ENCODE data around the gene TAS1R3. TPM values are rescaled to one million over a fixed set of nuclear protein-coding genes. Genes with fewer than 3 reads are reported as not detected.
A peak's percentile ranks its signal among the peaks of the same experiment; 100 is the strongest.

The TAS1R3 gene
- polyA plus RNA-seq, 12 donors = 1.0 to 4.6 (median 2.1) TPM; not detected in 2

DNA sequence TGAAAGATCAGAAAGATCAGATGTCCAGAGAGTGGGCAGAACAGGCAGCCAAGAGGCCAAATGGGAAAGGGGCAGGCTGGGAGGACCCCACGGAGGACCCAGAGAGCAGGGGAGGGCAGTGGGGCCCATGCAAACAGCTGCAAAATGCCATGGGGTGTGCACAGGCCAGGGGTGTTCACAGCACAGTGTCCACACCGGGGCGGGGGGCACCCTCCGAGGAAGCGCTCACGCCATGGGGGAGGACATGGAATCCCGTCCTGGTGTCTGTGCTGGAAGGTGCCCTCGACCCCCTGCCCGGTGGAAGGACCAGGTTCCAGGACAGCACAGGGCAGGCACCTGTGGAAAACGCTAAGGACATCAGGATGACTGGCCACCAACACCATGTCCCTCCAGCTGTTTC lies 8.1 kb upstream of the TAS1R3 start:
- DNase-seq = no peak

GRCh38 chr1:1324084-1324523 lies 7.0 kb upstream of the TAS1R3 start:
- DNase-seq = no peak

DNA sequence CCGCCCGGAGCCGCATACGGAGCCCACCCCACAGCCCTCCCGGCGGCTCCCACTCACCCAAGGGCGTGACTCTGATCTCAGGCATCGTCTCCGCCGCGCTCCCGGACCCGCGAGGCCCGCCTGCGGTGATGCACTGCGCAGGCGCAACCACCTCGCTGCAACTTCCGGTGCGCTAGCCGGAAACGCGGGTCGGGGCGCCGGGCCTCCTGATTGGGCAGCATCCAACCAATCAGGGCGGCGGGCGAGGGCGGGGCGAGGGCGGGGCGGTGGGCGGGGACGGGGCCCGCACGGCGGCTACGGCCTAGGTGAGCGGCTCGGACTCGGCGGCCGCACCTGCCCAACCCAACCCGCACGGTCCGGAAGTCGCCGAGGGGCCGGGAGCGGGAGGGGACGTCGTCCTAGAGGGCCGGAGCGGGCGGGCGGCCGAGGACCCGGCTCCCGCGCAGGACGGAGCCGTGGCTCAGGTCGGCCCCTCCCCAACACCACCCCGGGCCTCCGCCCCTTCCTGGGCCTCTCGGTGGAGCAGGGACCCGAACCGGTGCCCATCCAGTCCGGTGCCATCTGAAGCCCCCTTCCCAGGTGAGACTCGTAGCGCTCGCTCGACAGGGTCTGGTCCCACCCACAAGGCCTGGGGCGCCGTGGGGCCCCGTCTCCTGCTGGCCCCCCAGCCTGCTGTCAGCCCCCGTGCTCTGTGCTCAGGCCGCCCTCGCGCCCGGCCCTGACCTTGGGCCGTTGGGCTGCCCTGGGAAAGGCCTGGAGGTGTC lies 6.4 kb upstream of the TAS1R3 start, which contains the start of the genes CPTP and INTS11:
TSS of gene CPTP (plus strand) at position 279 of the 764 bp plus-strand sequence. CDS start 2,109 bp downstream, outside the sequence.
TSS of gene INTS11 (minus strand) at position 137 of the 764 bp plus-strand sequence. CDS start at position 85, 52 bp downstream.
- peak; percentile 93 for DNase-seq

DNA sequence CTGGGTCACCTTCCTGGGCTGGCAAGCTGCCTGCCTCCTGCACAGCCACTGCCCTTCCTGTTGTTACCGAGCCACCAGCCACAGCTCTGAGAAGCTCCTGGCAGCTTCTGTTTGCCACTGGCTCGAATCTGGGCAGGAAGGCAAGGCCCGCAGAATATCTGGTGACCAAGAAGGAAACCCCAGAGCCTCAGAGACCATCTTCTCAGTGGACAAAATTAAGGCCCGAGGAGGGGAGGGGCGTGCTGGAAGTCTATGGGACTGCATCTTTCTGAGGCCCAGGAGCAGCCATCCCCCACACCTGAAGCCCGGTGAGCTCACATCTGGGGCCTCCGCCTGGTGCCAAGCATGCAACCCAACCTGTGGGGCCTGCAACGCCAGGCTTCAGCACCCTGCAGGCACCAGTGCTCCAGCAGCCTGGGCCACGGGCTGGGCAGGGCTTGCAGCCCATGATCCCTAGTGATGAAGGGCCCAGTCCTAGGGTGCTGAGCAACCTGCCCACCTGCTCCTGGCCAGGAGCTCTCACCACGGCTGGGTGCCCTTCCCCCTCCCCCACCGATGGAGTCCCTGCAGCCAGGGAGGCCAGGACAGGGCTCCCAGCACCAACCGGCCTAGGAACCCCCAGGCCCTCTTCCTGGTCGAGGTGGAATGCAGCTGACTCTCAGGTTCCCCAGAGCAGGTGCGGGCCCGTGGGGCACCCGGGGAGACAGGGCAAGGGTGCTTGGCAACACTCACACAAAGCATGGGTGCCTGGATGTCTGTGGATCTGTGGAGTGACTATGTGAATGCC lies 5.6 kb upstream of the TAS1R3 start:
- no peak for DNase-seq

- no peak for DNase-seq
Observed at GRCh38 chr1:1326075-1326605, 4.9 kb upstream of the TAS1R3 start.

- DNase-seq = no peak
Observed at GRCh38 chr1:1327291-1327690, 3.8 kb upstream of the TAS1R3 start.

- no peak for DNase-seq
Observed at GRCh38 chr1:1328254-1328653, 2.8 kb upstream of the TAS1R3 start.

- no peak for DNase-seq
Observed at GRCh38 chr1:1329304-1330210, 1.5 kb upstream of the TAS1R3 start.

DNA sequence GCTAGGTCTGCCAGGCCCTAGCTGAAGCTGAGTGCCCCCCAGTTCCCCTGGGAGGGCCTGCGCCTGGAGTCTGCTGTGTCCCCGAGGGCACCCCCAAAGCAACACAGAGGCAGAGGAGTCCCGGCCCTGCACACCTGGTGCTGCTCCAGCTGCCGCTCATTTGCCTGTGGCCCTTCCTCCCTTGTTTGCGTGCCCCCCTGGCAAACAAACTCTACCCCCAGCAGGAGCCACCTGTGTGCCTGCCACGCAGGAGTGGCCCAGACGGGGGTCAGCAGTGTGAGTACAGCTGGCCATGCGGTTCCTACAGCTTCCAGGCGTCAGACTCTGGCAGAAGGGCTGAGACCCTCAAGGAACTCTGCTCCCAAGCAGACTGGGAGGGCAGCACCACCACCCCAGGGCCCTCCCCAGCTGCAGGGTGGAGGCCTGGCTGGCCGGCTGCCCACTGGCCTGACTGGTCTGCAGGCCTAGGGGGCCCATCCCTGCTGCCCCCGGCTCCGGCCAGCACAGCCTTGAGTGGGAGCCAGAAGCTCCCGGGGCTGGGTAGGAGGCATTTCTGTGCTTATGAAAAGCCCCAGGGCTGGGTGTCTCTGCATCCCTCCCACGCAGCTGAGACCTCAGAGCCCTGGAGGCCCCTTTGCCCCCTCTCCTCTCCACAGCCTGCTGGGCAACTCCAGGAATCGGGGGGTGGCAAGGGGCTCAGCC lies 563 bp upstream of the TAS1R3 start:
- DNase-seq = no peak

- no peak for DNase-seq
Observed at GRCh38 chr1:1332031-1332755, 1.1 kb downstream of the TAS1R3 start.

DNA sequence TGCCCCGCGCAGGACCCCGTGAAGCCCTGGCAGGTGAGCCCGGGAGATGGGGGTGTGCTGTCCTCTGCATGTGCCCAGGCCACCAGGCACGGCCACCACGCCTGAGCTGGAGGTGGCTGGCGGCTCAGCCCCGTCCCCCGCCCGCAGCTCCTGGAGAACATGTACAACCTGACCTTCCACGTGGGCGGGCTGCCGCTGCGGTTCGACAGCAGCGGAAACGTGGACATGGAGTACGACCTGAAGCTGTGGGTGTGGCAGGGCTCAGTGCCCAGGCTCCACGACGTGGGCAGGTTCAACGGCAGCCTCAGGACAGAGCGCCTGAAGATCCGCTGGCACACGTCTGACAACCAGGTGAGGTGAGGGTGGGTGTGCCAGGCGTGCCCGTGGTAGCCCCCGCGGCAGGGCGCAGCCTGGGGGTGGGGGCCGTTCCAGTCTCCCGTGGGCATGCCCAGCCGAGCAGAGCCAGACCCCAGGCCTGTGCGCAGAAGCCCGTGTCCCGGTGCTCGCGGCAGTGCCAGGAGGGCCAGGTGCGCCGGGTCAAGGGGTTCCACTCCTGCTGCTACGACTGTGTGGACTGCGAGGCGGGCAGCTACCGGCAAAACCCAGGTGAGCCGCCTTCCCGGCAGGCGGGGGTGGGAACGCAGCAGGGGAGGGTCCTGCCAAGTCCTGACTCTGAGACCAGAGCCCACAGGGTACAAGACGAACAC lies 1.8 kb downstream of the TAS1R3 start:
- DNase-seq = no peak

DNA sequence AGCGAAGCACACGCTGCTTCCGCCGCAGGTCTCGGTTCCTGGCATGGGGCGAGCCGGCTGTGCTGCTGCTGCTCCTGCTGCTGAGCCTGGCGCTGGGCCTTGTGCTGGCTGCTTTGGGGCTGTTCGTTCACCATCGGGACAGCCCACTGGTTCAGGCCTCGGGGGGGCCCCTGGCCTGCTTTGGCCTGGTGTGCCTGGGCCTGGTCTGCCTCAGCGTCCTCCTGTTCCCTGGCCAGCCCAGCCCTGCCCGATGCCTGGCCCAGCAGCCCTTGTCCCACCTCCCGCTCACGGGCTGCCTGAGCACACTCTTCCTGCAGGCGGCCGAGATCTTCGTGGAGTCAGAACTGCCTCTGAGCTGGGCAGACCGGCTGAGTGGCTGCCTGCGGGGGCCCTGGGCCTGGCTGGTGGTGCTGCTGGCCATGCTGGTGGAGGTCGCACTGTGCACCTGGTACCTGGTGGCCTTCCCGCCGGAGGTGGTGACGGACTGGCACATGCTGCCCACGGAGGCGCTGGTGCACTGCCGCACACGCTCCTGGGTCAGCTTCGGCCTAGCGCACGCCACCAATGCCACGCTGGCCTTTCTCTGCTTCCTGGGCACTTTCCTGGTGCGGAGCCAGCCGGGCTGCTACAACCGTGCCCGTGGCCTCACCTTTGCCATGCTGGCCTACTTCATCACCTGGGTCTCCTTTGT lies 2.6 kb downstream of the TAS1R3 start:
- DNase-seq = no peak

GRCh38 chr1:1334835-1335234 lies 3.8 kb downstream of the TAS1R3 start:
- DNase-seq = no peak

GRCh38 chr1:1335283-1335682 lies 4.2 kb downstream of the TAS1R3 start:
- DNase-seq = no peak

DNA sequence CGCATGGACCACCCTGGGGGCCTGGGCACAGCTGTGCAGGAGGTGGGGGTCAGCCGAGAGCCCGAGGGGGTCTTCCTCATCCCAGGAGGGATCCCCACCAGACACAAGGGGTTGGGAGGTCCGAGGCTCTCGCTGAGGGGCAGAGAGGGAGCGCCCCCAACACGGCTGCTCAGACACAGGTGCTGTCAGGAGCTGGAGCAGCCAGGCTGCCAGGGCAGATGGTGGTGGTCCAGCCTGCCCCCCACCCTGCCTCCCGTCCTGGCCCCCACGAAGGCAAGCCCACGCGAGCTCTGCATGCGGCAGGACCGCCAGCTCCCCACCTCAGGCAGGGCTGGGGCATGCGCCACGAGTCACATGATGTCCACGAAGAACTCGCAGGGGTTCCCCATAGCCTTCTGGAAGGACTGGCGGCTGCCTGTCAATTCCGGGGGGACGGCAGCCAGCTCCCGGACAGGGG lies 4.7 kb downstream of the TAS1R3 start:
- DNase-seq = no peak

- DNase-seq = no peak
Observed at GRCh38 chr1:1336446-1336845, 5.4 kb downstream of the TAS1R3 start.

DNA sequence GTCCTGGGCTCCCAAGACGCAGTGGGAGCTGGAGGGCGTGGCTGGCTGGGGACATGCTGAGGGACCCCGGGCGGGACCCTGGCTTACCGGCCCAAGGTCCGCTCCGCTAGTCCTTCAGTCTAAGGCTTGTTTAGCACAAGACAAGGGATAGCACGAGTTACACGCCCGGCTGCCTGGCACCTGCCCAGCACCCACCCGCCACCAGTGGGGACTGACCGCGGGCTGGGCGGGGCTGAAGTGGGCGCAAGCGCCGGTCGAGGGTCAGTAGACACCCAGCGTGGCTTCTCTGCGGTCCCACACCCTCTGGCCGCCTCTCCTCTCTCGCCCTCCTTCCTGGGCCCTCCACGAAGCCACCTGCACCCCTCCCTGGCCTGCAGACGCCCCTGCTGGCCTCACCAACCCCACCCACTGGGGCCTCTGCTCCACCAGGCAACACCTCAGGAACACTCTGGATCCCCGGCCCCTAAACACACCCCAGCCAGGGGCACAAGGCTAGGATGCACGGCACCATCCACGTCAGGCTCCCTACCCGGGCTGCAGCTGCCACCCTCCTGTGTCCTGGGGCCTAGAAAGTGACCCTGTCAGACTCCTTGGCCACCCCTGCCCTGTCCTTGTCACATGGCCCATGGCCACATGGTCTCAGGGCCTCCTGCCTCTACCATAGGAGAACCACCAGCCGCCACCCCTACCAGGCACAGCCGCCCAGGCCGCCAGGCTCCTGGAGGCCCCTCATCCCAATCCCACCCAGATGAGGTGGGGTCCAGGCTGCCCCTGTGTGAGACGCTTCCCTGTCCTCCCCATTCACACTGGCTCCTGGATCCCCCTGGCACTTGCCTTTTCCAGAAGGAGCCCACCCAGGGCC lies 6.1 kb downstream of the TAS1R3 start:
- DNase-seq = no peak

GRCh38 chr1:1337793-1338147 lies 6.7 kb downstream of the TAS1R3 start:
- no peak for DNase-seq
